HepG2 (cell line): Measurements from ENCODE around the gene SFXN5. TPM values are rescaled to one million over a fixed set of nuclear protein-coding genes. Genes with fewer than 3 reads are reported as not detected.

Experiments used
- ATAC-seq: fragments of 200-7000 bp; cut with Tn5 transposase; 3 replicates; pipeline ENCODE4 v1.9.1; 2020; ENCODE audit warnings: mild to moderate bottlenecking, moderate library complexity
- BruUV-seq: library from RNA; stranded (reverse); fragments of 400-500 nt; replicated peaks from 2 replicates; lab custom pipeline; 2021; lab: Mats Ljungman, UMichigan
- CTCF ChIA-PET: fragments of 300-600 bp; formaldehyde crosslinking; extraction: SDS; loops from one replicate; lab custom pipeline; 2021; ENCODE audit warnings: low total read pairs, inconsistent platforms, low intra/inter-chr PET ratio; lab: Yijun Ruan, JAX
- POLR2A ChIA-PET: fragments of 350-600 bp; sonication (Branson Sonifier 250); formaldehyde crosslinking; loops from one replicate; lab custom pipeline; 2020; ENCODE audit warnings: antibody characterized with exemption, inconsistent platforms; lab: Yijun Ruan, JAX
- DNase-seq: peaks from one replicate; pipeline ENCODE4 v3.0.0-alpha.2; 2015; ENCODE audit warnings: low spot score
- FAIRE-seq: peaks from 3 replicates; lab custom pipeline; 2011; peaks lifted over from hg19 to GRCh38; lab: Jason Lieb, UNC
- H2AFZ ChIP-seq: one replicate; pipeline ENCODE4 v1.6.1; 2011; ENCODE audit warnings: low read length, inconsistent platforms
- H3K27ac ChIP-seq: fragments of 300-600 bp; 3 replicates; pipeline ENCODE4 v1.8.0; 2011; ENCODE audit warnings: mixed run types, mild to moderate bottlenecking, mixed read lengths, low read length, inconsistent platforms; ENCODE audit not compliant: insufficient read depth; ENCODE audit errors: extremely low read length
- H3K27me3 ChIP-seq, 2 experiments: fragments of 200-600 bp in 1 of 2; 2 replicates in 1 of 2; 3 replicates in 1 of 2; pipeline versions ENCODE4 v1.6.0 to v1.8.0; 2011; ENCODE audit warnings: low read length in 2 of 2, mild to moderate bottlenecking in 2 of 2, moderate library complexity in 2 of 2, inconsistent platforms in 1 of 2; ENCODE audit not compliant: insufficient read depth in 2 of 2, control insufficient read depth in 1 of 2
- H3K36me3 ChIP-seq, 2 experiments: fragments of 200-600 bp in 1 of 2; replicated peaks in 1 of 2; 2 replicates in 1 of 2; 3 replicates in 1 of 2; pipeline versions ENCODE4 v1.5.1 to v1.8.0; 2011; ENCODE audit warnings: low read length in 2 of 2, inconsistent platforms in 1 of 2; ENCODE audit not compliant: insufficient read depth in 2 of 2, control insufficient read depth in 1 of 2
- H3K4me1 ChIP-seq: 2 replicates; pipeline ENCODE4 v1.5.1; 2012; ENCODE audit warnings: low read length, inconsistent platforms; ENCODE audit not compliant: insufficient read depth
- H3K4me2 ChIP-seq: 2 replicates; pipeline ENCODE4 v1.6.0; 2011; ENCODE audit warnings: low read depth, low read length, inconsistent platforms
- H3K4me3 ChIP-seq, 3 experiments: fragments of 200-600 bp in 1 of 3; sonication (generic), shearing (Covaris generic) in 1 of 3; replicated peaks in 1 of 3; 2 replicates each; pipeline ENCODE4 v1.5.1; 2011 to 2016; ENCODE audit warnings: low read length in 3 of 3, inconsistent platforms in 2 of 3, low read depth in 2 of 3, mild to moderate bottlenecking in 2 of 3, control low read depth in 1 of 3, mixed read lengths in 1 of 3; ENCODE audit not compliant: insufficient read depth in 1 of 3
- H3K79me2 ChIP-seq: one replicate; pipeline ENCODE4 v1.6.1; 2011; ENCODE audit warnings: low read length, inconsistent platforms; ENCODE audit not compliant: insufficient read depth
- H3K9ac ChIP-seq: 2 replicates; pipeline ENCODE4 v1.6.0; 2011; ENCODE audit warnings: mild to moderate bottlenecking, low read depth, low read length, inconsistent platforms; ENCODE audit not compliant: insufficient read depth
- H3K9me3 ChIP-seq: 2 replicates; pipeline ENCODE4 v1.5.1; 2012; ENCODE audit warnings: mild to moderate bottlenecking, low read length
- H4K20me1 ChIP-seq: 2 replicates; pipeline ENCODE4 v1.6.0; 2011; ENCODE audit warnings: inconsistent platforms, mild to moderate bottlenecking, low read length, moderate library complexity; ENCODE audit not compliant: insufficient read depth
- CBX5 ChIP-seq: sonication (generic); formaldehyde crosslinking; IDR thresholded peaks from 2 replicates; pipeline ENCODE4 v1.4.0; 2020; ENCODE audit warnings: missing genetic modification reagents, borderline replicate concordance
- ISX ChIP-seq: sonication (generic); formaldehyde crosslinking; conservative IDR thresholded peaks from 2 replicates; pipeline ENCODE4 v1.5.0; 2020; ENCODE audit warnings: missing genetic modification reagents
- KLF12 ChIP-seq: sonication (generic); formaldehyde crosslinking; IDR thresholded peaks from 2 replicates; pipeline ENCODE4 v1.4.0; 2020; ENCODE audit warnings: missing genetic modification reagents, borderline replicate concordance
- KLF16 ChIP-seq, 2 experiments: sonication (generic) in 1 of 2; formaldehyde crosslinking in 1 of 2; IDR thresholded peaks; 2 replicates each; pipeline versions ENCODE4 v1.6.1 to v1.8.0; 2016 to 2023; ENCODE audit warnings: missing genetic modification reagents in 2 of 2, missing compliant biosample characterization in 1 of 2
- MIER2 ChIP-seq: IDR thresholded peaks from 2 replicates; pipeline ENCODE4 v1.6.1; 2016; ENCODE audit warnings: missing biosample characterization, missing genetic modification reagents
- PLRG1 ChIP-seq: fragments of 450-650 bp; conservative IDR thresholded peaks from 2 replicates; pipeline ENCODE4 v1.6.1; 2016
- RCOR2 ChIP-seq: IDR thresholded peaks from 2 replicates; pipeline ENCODE4 v1.6.1; 2016; ENCODE audit warnings: missing biosample characterization, missing genetic modification reagents
- U2AF1 ChIP-seq: fragments of 200-400 bp; formaldehyde crosslinking; optimal IDR thresholded peaks from 2 replicates; pipeline ENCODE3; 2017; ENCODE audit warnings: mild to moderate bottlenecking, low read depth, low read length
- ZNF264 ChIP-seq: sonication (generic); formaldehyde crosslinking; IDR thresholded peaks from 2 replicates; pipeline ENCODE4 v1.4.0; 2020; ENCODE audit warnings: missing genetic modification reagents
- ZNF460 ChIP-seq: sonication (generic); formaldehyde crosslinking; IDR thresholded peaks from 2 replicates; pipeline ENCODE4 v1.5.1; 2020; ENCODE audit warnings: missing genetic modification reagents, mild to moderate bottlenecking, borderline replicate concordance
- ZNF709 ChIP-seq: sonication (generic); formaldehyde crosslinking; IDR thresholded peaks from 2 replicates; pipeline ENCODE4 v1.5.0; 2020; ENCODE audit warnings: mild to moderate bottlenecking, missing genetic modification reagents
- ZNF747 ChIP-seq: sonication (generic); formaldehyde crosslinking; IDR thresholded peaks from 2 replicates; pipeline ENCODE4 v1.8.1; 2023; ENCODE audit warnings: missing genetic modification reagents, mild to moderate bottlenecking, borderline replicate concordance
- ZNF775 ChIP-seq: sonication (generic); formaldehyde crosslinking; IDR thresholded peaks from 2 replicates; pipeline ENCODE4 v1.4.0; 2020; ENCODE audit warnings: missing genetic modification reagents, mild to moderate bottlenecking, moderate library complexity, borderline replicate concordance
- ZNF782 ChIP-seq: sonication (generic); formaldehyde crosslinking; IDR thresholded peaks from 2 replicates; pipeline ENCODE4 v1.4.0; 2020; ENCODE audit warnings: missing genetic modification reagents, mild to moderate bottlenecking, borderline replicate concordance
- WGBS: methylation state at CpG from one replicate; pipeline ENCODE4 v1.1.6; 2017; ENCODE audit warnings: low lambda C conversion rate; 5-methylcytosine and 5-hydroxymethylcytosine counted together
- in situ Hi-C: cut with HindIII; loops from 2 replicates; pipeline ENCODE4 v1.10.0; 2017; ENCODE audit warnings: low pct_unique_long_range_greater_than_20kb; ENCODE audit not compliant: extremely low pct_ligation_motif_present
- intact Hi-C: fragments of 100-400 bp; cut with micrococcal nuclease; formaldehyde crosslinking; loops from one replicate; pipeline ENCODE4 v1.10.0; 2022; ENCODE audit not compliant: unreplicated experiment
- polyA plus RNA-seq, 8 experiments: library from polyadenylated mRNA; depleted of rRNA in 3 of 8; stranded (reverse) in 7 of 8; unstranded in 1 of 8; fragments of >200 nt; fragmentation: Illumina TruSeq in 4 of 8; extraction: Trizol in 4 of 8; gene quantifications; 2 replicates each; pipeline versions ENCODE4 v1.2.1 to v1.2.3, GENCODE V29; 2011 to 2016; ENCODE audit warnings: low read depth in 4 of 8, missing spikeins in 1 of 8, mixed read lengths in 1 of 8; ENCODE audit not compliant: insufficient read depth in 1 of 8
- total RNA-seq, 5 experiments: library from RNA; depleted of rRNA; stranded (reverse); fragments of >200 nt; fragmentation: Illumina TruSeq; extraction: Trizol; gene quantifications; 2 replicates each; pipeline ENCODE4 v1.2.3, GENCODE V29; 2016; ENCODE audit warnings: low read depth in 1 of 5
- TF ChIP-seq, protein P1 (sequence below): sonication (generic); formaldehyde crosslinking; IDR thresholded peaks from 2 replicates; pipeline ENCODE4 v1.9.0; 2021; ENCODE audit warnings: mild to moderate bottlenecking, missing genetic modification reagents
- TF ChIP-seq, protein P2 (sequence below): sonication (generic); formaldehyde crosslinking; IDR thresholded peaks from 2 replicates; pipeline ENCODE4 v1.4.0; 2020; ENCODE audit warnings: missing genetic modification reagents, borderline replicate concordance

Gene SFXN5
- total and polyA plus RNA-seq, 2 of the 13 experiments (the other 11 are each of a cell fraction or from before 2014, with no cell fraction given), result 34.9 to 37.4 TPM

GRCh38 chr2:73013936-73014335 lies 57.6 kb downstream of the SFXN5 start (continued):
- TF ChIP-seq, protein P1, sequence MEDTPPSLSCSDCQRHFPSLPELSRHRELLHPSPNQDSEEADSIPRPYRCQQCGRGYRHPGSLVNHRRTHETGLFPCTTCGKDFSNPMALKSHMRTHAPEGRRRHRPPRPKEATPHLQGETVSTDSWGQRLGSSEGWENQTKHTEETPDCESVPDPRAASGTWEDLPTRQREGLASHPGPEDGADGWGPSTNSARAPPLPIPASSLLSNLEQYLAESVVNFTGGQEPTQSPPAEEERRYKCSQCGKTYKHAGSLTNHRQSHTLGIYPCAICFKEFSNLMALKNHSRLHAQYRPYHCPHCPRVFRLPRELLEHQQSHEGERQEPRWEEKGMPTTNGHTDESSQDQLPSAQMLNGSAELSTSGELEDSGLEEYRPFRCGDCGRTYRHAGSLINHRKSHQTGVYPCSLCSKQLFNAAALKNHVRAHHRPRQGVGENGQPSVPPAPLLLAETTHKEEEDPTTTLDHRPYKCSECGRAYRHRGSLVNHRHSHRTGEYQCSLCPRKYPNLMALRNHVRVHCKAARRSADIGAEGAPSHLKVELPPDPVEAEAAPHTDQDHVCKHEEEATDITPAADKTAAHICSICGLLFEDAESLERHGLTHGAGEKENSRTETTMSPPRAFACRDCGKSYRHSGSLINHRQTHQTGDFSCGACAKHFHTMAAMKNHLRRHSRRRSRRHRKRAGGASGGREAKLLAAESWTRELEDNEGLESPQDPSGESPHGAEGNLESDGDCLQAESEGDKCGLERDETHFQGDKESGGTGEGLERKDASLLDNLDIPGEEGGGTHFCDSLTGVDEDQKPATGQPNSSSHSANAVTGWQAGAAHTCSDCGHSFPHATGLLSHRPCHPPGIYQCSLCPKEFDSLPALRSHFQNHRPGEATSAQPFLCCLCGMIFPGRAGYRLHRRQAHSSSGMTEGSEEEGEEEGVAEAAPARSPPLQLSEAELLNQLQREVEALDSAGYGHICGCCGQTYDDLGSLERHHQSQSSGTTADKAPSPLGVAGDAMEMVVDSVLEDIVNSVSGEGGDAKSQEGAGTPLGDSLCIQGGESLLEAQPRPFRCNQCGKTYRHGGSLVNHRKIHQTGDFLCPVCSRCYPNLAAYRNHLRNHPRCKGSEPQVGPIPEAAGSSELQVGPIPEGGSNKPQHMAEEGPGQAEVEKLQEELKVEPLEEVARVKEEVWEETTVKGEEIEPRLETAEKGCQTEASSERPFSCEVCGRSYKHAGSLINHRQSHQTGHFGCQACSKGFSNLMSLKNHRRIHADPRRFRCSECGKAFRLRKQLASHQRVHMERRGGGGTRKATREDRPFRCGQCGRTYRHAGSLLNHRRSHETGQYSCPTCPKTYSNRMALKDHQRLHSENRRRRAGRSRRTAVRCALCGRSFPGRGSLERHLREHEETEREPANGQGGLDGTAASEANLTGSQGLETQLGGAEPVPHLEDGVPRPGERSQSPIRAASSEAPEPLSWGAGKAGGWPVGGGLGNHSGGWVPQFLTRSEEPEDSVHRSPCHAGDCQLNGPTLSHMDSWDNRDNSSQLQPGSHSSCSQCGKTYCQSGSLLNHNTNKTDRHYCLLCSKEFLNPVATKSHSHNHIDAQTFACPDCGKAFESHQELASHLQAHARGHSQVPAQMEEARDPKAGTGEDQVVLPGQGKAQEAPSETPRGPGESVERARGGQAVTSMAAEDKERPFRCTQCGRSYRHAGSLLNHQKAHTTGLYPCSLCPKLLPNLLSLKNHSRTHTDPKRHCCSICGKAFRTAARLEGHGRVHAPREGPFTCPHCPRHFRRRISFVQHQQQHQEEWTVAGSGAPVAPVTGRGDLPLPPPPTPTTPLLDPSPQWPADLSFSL, result no peak
- TF ChIP-seq ZNF775, result no peak

GRCh38 chr2:73009177-73009839 lies 62.2 kb downstream of the SFXN5 start:
- ATAC-seq (no peak), FAIRE-seq (no peak), DNase-seq (no peak)
- H3K27ac ChIP-seq, result no peak overlapping the region
- TF ChIP-seq PLRG1 (no peak), ZNF264 (CRISPR knock-in tag) (no peak), ZNF709 (CRISPR knock-in tag) (no peak), U2AF1 (no peak), MIER2 (CRISPR knock-in tag) (no peak), KLF12 (CRISPR knock-in tag) (no peak), ISX (CRISPR knock-in tag) (no peak), CBX5 (no peak), KLF16 (CRISPR knock-in tag; IDR thresholded peaks at IDR 0.05) (no peak), RCOR2 (CRISPR knock-in tag) (no peak), ZNF782 (no peak), ZNF460 (CRISPR knock-in tag) (no peak), ZNF747 (CRISPR knock-in tag) (no peak)
- TF ChIP-seq, protein P2, sequence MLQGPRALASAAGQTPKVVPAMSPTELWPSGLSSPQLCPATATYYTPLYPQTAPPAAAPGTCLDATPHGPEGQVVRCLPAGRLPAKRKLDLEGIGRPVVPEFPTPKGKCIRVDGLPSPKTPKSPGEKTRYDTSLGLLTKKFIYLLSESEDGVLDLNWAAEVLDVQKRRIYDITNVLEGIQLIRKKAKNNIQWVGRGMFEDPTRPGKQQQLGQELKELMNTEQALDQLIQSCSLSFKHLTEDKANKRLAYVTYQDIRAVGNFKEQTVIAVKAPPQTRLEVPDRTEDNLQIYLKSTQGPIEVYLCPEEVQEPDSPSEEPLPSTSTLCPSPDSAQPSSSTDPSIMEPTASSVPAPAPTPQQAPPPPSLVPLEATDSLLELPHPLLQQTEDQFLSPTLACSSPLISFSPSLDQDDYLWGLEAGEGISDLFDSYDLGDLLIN (CRISPR knock-in tag), result no peak
- no peaks in the 10 kb centered on the region for H3K9me3 ChIP-seq
- ChIA-PET CTCF (no interaction called here), POLR2A (interaction anchor here (1.1 kb wide), 1 partner anchor 11 kb away, joined by 3 read pairs; no protein-coding TSS in a partner anchor)
- no TSS peak for BruUV-seq
- H3K4me1 ChIP-seq, result no peaks in the 10 kb centered on the region
- no peaks in the 10 kb centered on the region for H3K27me3 ChIP-seq
- H2AFZ ChIP-seq, result no peak overlapping the region
- no peaks in the 10 kb centered on the region for H3K79me2 ChIP-seq
- H4K20me1 ChIP-seq, result no peaks in the 10 kb centered on the region
- H3K9ac ChIP-seq, result no peak overlapping the region
- H3K36me3 ChIP-seq, result peaks cover 11 to 24% of the 10 kb centered on the region in 2 experiments
- 97% methylated on average over 7 of the region's 7 CpGs for WGBS
- H3K4me3 ChIP-seq, result no peak overlapping the region
- in situ Hi-C loops (no loop called here), intact Hi-C loops (no loop called here)
- H3K4me2 ChIP-seq, result no peak overlapping the region
